Loucy (cell line): ENCODE data around the gene GTF2E1.

Source experiments
- CTCF ChIP-seq: fragments of 200-600 bp; sonication (generic); conservative IDR thresholded peaks from 2 replicates; pipeline ENCODE4 v1.5.1; 2014; ENCODE audit warnings: mild to moderate bottlenecking, antibody characterized with exemption, low read length
- EZH2phosphoT487 ChIP-seq: fragments of 200-600 bp; IDR thresholded peaks from 2 replicates; pipeline ENCODE4 v1.6.1; 2018; ENCODE audit warnings: antibody characterized with exemption, mild to moderate bottlenecking, moderate library complexity, borderline replicate concordance

- TF ChIP-seq CTCF (no peak), EZH2phosphoT487 (no peak)
These were observed 78.2 kb downstream of the GTF2E1 start for GRCh38 chr3:120820748-120821147.
